GM19324 (cell line): ENCODE measurements around the gene ACTR1A.
"Not testable (repeated sequence)": the region's sequence is repeated elsewhere in the genome, so short reads cannot be mapped to it uniquely, and the experiment has no call there.

Experiments used
- ATAC-seq: cut with Tn5 transposase; IDR thresholded peaks from one replicate; pipeline ENCODE4 v1.9.1; 2021; ENCODE audit warnings: mild to moderate bottlenecking, moderate library complexity; ENCODE audit not compliant: unreplicated experiment, low FRiP score

ACTR1A gene

DNA sequence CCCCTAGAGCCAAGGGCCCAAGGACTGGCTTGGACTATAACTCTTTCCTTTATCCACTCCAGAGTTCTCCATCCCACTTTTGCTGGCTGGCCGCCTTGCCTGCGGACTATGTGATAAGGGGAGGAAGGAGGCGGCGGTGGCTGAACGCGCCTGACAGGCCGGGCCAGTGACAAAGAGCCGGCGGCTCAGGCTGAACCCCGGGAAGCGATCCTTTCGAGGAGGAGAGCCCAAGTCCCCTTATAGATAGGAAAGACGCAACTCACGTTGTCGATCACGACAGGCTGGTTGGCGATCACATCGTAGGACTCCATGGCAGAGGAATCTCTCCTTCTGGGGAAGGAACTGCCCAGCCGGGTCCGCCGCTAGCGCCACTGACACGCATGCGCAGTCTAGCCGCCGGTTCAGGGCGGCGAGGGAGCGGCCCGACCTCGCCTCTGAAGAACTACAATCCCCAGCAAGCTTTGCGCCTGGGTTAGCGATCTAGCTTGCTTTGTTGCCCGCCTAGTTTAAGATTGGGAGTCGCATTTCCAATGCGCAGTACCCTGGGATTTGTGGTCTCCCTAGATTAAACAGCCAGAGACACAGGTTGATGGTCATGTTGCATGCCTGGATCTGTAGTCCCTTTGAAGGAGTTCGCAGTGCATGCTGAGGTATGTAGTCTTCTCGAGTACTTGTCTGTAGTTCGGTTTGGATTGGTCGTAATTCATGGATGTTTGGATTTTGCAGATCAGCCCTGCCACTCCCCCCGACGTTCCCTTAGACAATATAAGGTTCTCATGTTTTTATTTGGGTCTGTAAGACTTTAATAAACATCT lies at the start of gene ACTR1A:
Gene ACTR1A, minus strand, starts transcription at position 376 of the 815 bp plus-strand sequence. Its CDS starts 65 bp downstream, at position 311.
- peak; percentile 62 for ATAC-seq

DNA sequence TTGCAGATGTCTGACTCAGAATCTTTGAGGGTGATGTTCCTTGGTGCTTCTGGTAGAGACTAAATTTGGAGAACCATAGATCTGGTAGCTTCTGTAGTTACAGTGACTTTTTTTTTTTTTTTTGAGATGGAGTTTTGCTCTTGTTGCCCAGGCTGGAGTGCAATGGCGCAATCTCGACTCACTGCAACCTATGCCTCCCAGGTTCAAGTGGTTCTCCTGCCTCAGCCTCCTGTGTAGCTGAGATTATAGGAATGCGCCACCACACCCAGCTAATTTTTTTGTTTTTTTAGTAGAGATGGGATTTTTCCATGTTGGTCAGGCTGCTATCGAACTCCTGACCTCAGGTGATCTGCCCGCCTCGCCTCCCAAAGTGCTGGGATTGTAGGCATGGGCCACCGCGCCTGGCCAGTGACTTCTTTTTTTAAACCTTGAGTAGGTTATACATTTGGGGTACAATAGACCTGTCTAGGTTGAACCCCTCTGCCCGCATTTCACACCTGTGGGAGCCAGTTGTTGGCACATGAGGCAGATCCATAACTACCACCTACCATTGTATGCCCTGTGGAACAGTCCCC lies 48.2 kb upstream of the ACTR1A start:
- no peak for ATAC-seq

DNA sequence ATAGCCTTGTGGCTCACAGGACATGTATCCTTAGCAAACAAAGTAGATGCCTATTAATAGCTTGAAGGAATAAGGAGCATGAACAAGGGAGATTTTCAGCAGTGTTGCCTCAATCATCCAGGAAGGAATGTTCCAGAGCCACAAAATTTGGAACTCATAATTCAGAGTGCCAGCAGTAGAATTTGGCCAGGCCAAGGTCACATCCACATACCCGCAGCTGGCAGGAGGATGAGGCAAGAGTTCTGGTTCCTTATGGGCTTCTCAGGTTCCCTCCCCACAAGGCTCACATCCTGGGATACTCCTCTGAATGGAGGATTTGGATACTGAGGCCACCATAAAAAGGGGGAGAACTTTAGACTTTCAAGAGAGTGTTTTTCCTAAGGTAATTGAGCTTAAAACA lies 47.0 kb upstream of the ACTR1A start:
- no peak for ATAC-seq

DNA sequence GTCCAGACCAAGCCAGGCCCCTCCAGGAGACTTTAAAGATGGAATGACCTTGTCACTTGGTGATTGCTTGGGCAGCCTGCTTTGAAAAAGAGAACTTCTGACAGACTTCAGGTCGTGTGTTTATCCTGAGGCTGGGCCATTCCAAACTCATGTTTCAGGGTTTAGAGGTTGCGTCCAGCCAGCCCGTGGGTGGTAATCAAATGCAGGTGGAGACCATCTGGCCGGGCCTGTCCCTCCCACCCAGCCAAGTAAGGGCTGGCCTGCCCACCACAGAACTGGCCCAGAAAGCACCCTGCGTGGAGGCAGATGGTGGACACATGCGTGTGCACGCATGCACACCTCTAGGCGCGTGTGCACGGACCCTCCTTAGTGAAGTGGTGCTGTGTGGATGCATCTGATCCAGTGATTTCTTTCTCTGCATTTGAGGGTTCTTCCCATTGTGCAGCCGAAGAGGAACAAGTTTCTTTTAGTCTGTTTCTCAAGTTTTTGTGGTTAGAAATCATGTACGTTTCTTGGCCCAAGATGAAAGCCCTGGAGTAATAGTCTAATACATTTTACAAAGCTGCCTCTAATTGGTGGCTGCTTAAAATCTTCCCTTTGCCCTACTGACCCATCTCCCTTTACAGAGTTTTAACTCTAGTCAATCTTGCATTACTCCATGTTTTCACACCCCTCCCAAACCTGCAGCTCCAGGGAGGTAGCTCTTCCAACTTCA lies 44.3 kb upstream of the ACTR1A start:
- ATAC-seq: no peak

DNA sequence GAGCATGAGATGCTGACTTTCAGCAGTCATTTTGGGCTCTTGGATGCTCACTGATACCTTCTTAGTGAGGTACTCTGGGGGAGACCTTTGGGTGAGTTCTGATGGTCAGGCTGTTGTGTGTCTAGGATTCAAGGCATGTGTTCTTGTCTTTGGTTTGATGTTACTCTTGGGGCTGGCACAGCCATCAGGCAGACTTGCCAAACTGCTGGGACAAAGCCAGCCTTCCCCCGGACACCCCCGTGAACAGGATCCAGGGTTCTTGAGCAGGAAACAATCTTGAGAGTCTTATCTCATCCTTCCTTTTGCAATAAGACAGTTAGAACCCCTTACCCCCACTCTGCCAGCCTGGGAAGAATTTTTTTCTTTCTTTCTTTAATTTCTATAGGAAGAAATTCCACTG lies 43.5 kb upstream of the ACTR1A start:
- ATAC-seq: no peak

DNA sequence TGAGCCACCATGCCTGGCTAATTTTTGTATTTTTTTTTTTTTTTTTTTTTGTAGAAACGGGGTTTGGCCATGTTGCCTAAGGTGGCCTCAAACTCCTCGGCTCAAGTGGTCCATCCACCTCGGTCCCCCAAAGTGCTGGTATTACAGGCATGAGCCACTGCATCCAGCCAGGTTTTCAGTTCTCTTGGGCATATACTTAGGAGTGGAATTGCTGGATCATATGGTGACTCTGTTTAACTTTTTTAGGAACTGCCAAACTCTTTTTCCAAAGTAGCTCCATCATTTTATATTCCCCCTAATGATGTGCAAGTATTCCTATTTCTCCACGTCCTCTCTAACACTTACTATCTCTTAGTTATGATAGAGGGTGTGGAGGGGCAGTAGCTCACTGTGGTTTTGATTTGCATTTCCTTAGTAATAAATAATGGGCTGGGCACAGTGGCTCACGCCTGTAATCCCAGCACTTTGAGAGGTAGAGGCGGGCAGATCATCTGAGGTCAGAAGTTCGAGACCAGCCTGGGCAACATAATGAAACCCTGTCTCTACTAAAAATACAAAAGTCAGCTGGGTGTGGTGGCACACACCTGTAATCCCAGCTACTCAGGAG lies 42.9 kb upstream of the ACTR1A start:
- no peak for ATAC-seq

DNA sequence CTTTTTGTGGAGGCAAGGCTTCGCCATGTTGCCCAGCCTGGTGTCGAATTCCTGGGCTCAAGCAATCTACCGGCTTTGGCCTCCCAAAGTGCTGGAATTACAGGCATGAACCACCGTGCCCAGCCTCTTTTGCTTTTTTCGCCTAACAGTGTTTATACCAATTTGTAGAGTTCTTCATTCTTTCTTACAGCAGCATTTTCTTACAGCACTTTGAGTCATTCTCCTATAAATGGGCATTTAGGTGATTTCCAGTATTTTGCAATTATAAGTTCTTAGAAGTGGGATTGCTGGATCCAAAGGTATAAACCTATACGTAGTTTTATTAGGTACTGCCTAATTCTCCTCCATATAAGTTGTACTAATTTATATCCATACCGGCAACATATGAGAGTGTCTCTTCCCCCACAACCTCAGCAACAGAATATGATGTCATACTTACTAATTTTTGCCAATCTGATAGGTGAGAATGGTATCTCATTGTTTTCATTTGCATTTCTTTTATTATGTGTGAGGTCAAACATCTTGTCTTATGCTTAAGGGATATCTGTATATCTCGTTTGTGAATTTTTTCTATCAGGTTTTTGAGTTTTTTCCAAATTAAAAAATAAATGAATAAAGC lies 40.4 kb upstream of the ACTR1A start:
- ATAC-seq: no peak

DNA sequence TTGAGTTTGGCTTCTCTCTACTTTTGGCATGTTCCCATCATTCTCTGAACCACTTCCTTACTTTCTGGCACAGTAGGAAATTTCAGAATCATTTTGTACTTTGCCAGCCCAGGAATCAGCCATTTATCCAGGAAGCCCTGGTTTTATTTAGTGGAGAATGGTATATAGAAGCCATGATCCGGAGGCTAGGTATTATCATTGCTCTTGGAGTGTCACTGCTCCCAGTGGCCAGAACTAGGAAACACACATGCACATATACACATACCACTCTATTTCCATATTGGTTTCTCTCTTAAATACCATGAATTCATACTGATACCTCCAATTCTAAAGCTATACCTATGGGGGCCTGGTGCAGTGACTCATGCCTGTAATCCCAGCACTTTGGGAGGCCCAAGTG lies 37.5 kb upstream of the ACTR1A start:
- no peak for ATAC-seq

DNA sequence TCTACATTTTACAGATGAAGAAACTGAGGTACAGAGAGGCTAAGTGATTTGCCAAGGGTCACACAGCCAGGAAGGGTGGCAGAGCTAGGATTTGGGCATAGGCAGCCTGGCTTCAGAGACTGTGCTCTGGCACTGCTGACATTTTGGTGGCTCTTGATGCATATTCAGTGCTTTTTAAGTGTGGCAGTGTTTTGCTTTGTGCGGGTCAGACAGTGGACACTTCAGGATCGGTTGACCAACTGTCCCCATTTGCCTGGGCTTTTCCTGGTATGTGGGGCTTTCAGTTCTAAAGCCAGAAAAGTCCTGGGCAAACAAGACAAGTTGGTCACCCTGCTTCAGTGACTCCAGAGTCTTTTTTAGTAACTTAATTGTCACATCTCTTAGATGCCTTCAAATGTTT lies 36.3 kb upstream of the ACTR1A start:
- ATAC-seq: no peak

DNA sequence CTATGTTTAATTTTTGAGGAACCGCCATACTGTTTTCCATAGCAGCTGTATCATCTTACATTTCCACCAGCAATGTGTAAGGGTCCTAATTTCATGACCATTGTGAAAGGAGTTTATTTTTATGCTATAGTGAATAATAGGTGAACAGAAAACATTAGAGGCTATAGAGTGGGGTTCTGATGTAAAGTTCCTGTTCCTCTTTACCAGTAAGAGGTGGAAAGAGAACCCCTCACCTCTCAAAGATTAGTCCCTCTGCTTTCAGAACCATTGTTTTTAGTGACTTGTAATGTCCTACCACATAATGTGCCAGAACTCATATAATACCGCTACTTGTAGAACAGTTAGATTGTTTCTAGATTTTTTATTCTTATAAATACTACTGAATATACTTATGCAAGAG lies 35.4 kb upstream of the ACTR1A start:
- ATAC-seq: no peak

DNA sequence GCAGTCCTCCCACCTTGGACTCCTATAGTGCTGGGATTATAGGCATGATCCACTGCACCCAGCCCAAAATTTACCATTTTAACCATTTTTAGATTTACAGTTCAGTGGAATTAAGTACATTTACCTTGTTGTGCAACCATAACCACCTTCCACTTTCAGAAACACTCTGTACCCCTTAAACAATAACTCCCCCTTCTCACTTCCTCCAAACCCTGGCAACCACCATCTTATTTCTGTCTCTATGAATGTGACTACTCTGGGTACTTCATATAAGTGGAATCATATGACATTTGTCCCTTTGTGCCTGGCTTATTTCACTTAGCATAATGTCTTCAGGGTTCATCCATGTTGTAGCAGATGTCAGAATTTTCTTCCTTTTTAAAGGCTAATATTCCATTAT lies 34.9 kb upstream of the ACTR1A start:
- no peak for ATAC-seq

DNA sequence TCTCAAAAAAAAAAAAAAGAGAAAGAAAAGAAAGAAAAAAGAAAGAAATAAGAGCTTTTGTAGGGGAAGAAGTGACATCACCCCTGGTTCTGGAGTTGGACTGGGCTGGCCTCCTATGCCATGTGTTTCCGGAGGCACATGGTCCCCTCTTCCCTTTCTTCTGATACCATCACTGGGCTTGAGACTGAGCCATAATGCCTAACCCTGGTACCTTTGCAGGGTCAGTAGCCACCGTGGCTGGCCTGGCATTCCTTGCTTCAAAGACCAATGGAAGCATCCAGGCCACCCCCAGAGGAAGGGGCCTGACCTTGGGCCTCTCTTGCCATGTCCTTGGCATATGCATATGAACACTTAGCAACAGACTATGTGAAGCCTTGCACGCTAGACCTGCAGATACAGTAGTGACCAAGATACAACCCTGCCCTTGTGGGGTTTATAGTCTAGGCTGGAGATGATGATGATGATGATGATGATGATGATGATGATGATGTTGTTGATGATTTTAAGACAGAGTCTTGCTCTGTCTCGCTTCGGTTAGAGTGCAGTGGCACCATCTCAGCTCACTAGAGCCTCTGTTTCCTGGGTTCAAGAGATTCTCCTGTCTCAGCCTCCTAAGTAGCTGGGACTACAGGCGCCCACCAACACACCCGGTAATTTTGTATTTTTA lies 33.1 kb upstream of the ACTR1A start:
- ATAC-seq: no peak

DNA sequence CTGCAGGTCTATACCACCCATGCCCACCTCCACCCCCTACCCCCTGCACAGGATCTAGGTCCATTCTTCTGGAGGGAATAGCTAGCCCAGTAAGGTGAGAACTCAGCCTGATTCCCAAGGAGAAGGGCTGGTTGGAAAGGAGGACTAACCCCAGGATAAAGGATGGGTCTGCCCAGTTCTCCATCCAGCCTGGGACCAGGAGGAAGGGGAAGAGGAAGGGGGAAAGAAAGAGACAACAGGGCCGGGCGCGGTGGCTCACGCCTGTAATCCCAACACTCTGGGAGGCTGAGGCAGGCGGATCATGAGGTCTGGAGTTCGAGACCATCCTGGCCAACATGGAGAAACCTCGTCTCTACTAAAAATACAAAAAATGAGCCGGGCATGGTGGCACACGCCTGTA lies 32.5 kb upstream of the ACTR1A start:
- ATAC-seq: not testable (repeated sequence)

DNA sequence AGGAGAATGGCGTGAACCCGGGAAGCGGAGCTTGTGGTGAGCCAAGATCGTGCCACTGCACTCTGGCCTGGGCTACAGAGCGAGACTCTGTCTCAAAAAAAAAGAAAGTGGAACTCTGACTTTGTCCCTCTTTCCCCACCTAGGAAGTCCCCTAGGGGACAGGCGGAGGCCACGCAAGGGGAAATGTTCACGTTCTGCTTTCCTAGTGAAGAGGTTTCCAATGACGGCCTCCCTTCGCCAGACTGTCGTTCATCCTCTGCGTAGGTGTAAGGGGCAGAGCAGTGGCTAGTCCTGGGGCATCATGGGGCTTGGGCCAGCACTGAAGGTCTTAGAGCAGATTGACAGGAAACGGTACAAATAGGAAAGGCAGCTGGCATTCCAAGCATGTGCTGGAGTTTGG lies 31.8 kb upstream of the ACTR1A start:
- ATAC-seq: no peak

DNA sequence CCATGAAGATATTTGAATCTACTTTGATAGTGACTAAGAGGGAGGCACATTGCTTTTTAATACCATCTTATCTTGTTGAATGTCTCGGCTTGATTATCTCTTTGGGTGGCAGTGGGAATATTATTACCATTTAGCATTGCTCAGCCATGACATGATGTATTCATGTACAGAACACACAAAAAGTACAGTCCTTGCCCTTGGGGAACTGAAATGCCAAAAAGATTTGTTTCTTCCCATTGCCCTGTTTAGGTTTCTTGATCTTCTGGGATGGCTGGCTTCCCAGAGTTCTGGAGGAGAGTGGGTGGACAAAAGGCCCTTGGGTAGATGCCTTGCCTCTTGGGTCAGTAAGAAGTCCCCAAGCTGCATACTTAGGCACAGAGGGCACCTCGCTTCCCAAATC lies 25.0 kb upstream of the ACTR1A start:
- ATAC-seq: no peak

DNA sequence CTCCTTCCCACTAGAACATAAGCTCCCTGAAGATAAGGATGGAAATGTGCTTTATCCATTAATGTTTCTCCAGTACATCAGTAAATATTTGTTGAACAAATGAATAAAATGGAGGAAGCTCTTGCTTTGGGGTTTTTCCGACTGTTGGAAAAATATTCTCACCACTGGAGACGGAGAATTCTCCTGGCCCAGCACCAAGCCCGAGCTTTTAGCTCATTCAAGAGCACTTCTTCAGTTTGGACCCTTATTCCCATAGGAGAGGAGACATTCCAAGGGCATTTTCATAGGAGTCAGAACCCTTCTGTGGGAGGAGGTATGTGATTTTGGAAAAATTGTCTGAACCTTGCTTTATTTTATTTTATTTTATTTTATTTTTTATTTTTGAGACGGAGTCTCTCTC lies 22.2 kb upstream of the ACTR1A start:
- ATAC-seq: no peak

DNA sequence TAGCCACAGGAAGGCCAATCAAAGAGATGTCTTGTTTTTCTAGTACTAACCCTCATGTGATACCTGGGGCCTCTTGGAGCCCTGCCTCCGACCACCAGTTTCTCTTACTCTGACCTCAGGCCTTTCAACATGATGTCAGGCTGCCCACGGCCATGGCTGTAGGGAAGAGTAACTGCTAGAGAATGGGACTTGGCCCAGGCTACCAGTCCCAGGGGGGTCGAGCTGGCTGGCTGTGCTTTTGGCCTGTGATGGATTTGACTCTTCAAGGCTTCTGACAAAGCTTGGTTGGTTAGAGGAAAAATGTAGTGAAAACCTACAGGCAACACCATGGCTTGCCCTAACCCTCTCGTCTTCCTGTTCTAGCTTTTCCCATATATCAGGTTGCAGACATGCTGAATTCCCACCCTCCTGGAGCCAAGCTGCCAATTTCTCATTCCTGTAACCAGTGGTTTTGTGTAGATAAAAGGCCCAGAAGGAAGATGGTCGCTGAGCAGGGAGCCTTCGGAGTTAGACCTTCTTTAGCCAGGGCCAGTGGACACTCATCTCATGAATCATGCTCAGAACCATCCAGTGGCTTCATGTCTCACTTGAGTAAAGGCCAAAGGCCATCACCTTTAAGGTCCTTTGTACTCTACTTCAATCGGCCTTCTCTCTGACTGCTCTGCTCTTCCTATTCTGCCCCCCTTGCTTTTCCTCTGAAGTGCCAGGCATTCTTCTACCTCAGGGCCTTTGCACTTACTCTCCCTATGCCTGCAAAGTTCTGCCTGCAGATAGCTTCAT lies 20.9 kb upstream of the ACTR1A start:
- no peak for ATAC-seq

DNA sequence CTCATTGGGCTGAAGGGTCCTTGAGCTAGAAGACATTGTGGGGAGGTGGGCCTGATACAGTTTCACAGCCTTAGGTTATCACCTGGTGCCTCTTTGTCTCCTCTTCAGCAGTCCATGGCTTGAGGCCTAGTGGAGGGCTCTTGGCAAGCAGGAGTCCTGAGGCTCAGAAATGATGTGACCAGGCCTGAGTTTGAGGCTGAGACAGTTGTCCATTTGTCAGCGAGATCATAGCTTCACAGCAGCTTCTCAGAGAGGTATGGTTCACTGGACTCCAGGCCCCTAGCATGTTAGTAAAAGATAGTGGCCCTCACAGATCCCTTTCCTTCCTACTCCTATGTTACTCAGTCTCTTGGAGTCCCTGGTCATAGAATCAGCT lies 20.4 kb upstream of the ACTR1A start:
- ATAC-seq: no peak

DNA sequence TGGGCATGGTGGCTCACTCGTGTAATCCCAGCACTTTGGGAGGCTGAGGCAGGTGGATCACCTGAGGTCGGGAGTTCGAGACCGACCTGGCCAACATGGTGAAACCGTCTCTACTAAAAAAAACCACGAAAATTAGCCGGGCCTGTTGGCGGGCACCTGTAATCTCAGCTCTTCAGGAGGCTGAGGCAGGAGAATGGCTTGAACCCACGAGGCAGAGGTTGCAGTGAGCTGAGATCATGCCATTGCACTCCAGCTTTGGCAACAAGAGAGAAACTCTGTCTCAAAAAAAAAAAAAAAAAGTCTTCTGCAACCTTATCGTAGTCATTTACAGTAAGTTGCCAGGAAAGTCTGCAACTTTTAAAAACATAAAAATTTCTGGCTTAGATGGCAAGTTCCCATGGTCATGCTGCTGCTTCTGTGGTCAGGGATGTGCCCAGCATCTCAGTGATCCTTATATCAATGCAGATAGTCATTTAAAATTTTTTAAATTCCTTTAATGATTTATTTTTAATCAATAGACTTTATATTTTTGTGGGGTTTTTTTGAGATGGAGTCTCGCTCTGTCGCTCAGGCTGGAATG lies 16.8 kb upstream of the ACTR1A start:
- ATAC-seq: no peak
